ENCODE measurements around the gene SFSWAP. TPM values are rescaled to one million over a fixed set of nuclear protein-coding genes. Genes with fewer than 3 reads are reported as not detected.

SFSWAP gene
- polyA plus RNA-seq, 2 donors, result 20.8 to 27.9 TPM

- H3K4me1 ChIP-seq (ENCODE audit: control insufficient read depth in 2 of 2, insufficient read depth in 2 of 2, low read length in 1 of 2), result no peaks in the 10 kb centered on the region
- no peak overlapping the region for H3K4me3 ChIP-seq (ENCODE audit: low read depth in 1 of 2, low read length in 2 of 2)
- H3K9me3 ChIP-seq (ENCODE audit: control insufficient read depth in 2 of 2, insufficient read depth in 1 of 2, low read depth in 1 of 2, low read length in 1 of 2), result peaks cover 0 to 4% of the 10 kb centered on the region in 2 donors
- no peak overlapping the region for H3K27ac ChIP-seq (ENCODE audit: low read depth in 2 of 2, low read length in 1 of 2)
- no peaks in the 10 kb centered on the region for H3K27me3 ChIP-seq (ENCODE audit: control insufficient read depth in 1 of 2, insufficient read depth in 2 of 2, low read length in 2 of 2)
- peaks cover 6 to 34% of the 10 kb centered on the region in 2 donors for H3K36me3 ChIP-seq (ENCODE audit: control insufficient read depth in 2 of 2, insufficient read depth in 2 of 2, low read length in 1 of 2)
- 93 to 94% methylated on average over 16 to 17 of the region's 17 CpGs for WGBS, 2 donors
Observed at GRCh38 chr12:131787143-131787660, 76.3 kb downstream of the SFSWAP start.

GRCh38 chr12:131788070-131788469 lies 77.2 kb downstream of the SFSWAP start:
- H3K36me3 ChIP-seq (ENCODE audit: control insufficient read depth in 2 of 2, insufficient read depth in 2 of 2, low read length in 1 of 2), result peaks cover 6 to 34% of the 10 kb centered on the region in 2 donors
- H3K9me3 ChIP-seq (ENCODE audit: control insufficient read depth in 2 of 2, insufficient read depth in 1 of 2, low read depth in 1 of 2, low read length in 1 of 2), result peaks cover 0 to 4% of the 10 kb centered on the region in 2 donors
- no peaks in the 10 kb centered on the region for H3K27me3 ChIP-seq (ENCODE audit: control insufficient read depth in 1 of 2, insufficient read depth in 2 of 2, low read length in 2 of 2)
- 91 to 92% methylated on average over 11 of the region's 11 CpGs for WGBS, 2 donors
- H3K27ac ChIP-seq (ENCODE audit: low read depth in 2 of 2, low read length in 1 of 2), result no peak overlapping the region
- no peaks in the 10 kb centered on the region for H3K4me1 ChIP-seq (ENCODE audit: control insufficient read depth in 2 of 2, insufficient read depth in 2 of 2, low read length in 1 of 2)
- no peak overlapping the region for H3K4me3 ChIP-seq (ENCODE audit: low read depth in 1 of 2, low read length in 2 of 2)

GRCh38 chr12:131789638-131790037 lies 78.7 kb downstream of the SFSWAP start:
- WGBS, 2 donors, result 93 to 96% methylated on average over 12 of the region's 12 CpGs
- Histone ChIP-seq H3K4me1 (ENCODE audit: control insufficient read depth in 2 of 2, insufficient read depth in 2 of 2, low read length in 1 of 2) (no peaks in the 10 kb centered on the region), H3K27ac (ENCODE audit: low read depth in 2 of 2, low read length in 1 of 2) (no peak overlapping the region), H3K4me3 (ENCODE audit: low read depth in 1 of 2, low read length in 2 of 2) (no peak overlapping the region), H3K27me3 (ENCODE audit: control insufficient read depth in 1 of 2, insufficient read depth in 2 of 2, low read length in 2 of 2) (no peaks in the 10 kb centered on the region), H3K36me3 (ENCODE audit: control insufficient read depth in 2 of 2, insufficient read depth in 2 of 2, low read length in 1 of 2) (peaks cover 6 to 37% of the 10 kb centered on the region in 2 donors), H3K9me3 (ENCODE audit: control insufficient read depth in 2 of 2, insufficient read depth in 1 of 2, low read depth in 1 of 2, low read length in 1 of 2) (peaks cover 0 to 4% of the 10 kb centered on the region in 2 donors)

- no peak overlapping the region for H3K27ac ChIP-seq (ENCODE audit: low read depth in 2 of 2, low read length in 1 of 2)
- H3K9me3 ChIP-seq (ENCODE audit: control insufficient read depth in 2 of 2, insufficient read depth in 1 of 2, low read depth in 1 of 2, low read length in 1 of 2), result peaks cover 0 to 4% of the 10 kb centered on the region in 2 donors
- H3K36me3 ChIP-seq (ENCODE audit: control insufficient read depth in 2 of 2, insufficient read depth in 2 of 2, low read length in 1 of 2), result peaks cover 6 to 31% of the 10 kb centered on the region in 2 donors
- no peaks in the 10 kb centered on the region for H3K27me3 ChIP-seq (ENCODE audit: control insufficient read depth in 1 of 2, insufficient read depth in 2 of 2, low read length in 2 of 2)
- H3K4me3 ChIP-seq (ENCODE audit: low read depth in 1 of 2, low read length in 2 of 2), result no peak overlapping the region
- WGBS, 2 donors, result 75 to 85% methylated on average over 19 of the region's 19 CpGs
- H3K4me1 ChIP-seq (ENCODE audit: control insufficient read depth in 2 of 2, insufficient read depth in 2 of 2, low read length in 1 of 2), result peaks cover 3 to 13% of the 10 kb centered on the region in 2 donors
Observed at GRCh38 chr12:131793243-131794022, 82.5 kb downstream of the SFSWAP start.

GRCh38 chr12:131794061-131794460 lies 83.2 kb downstream of the SFSWAP start:
- 94 to 95% methylated on average over 7 of the region's 7 CpGs for WGBS, 2 donors
- H3K9me3 ChIP-seq (ENCODE audit: control insufficient read depth in 2 of 2, insufficient read depth in 1 of 2, low read depth in 1 of 2, low read length in 1 of 2), result peaks cover 0 to 4% of the 10 kb centered on the region in 2 donors
- H3K27me3 ChIP-seq (ENCODE audit: control insufficient read depth in 1 of 2, insufficient read depth in 2 of 2, low read length in 2 of 2), result no peaks in the 10 kb centered on the region
- H3K4me3 ChIP-seq (ENCODE audit: low read depth in 1 of 2, low read length in 2 of 2), result no peak overlapping the region
- H3K27ac ChIP-seq (ENCODE audit: low read depth in 2 of 2, low read length in 1 of 2), result no peak overlapping the region
- H3K4me1 ChIP-seq (ENCODE audit: control insufficient read depth in 2 of 2, insufficient read depth in 2 of 2, low read length in 1 of 2), result peaks cover 3 to 13% of the 10 kb centered on the region in 2 donors
- H3K36me3 ChIP-seq (ENCODE audit: control insufficient read depth in 2 of 2, insufficient read depth in 2 of 2, low read length in 1 of 2), result peaks cover 6 to 34% of the 10 kb centered on the region in 2 donors

- Histone ChIP-seq H3K27ac (ENCODE audit: low read depth in 2 of 2, low read length in 1 of 2) (no peak overlapping the region), H3K36me3 (ENCODE audit: control insufficient read depth in 2 of 2, insufficient read depth in 2 of 2, low read length in 1 of 2) (peaks cover 6 to 35% of the 10 kb centered on the region in 2 donors), H3K4me1 (ENCODE audit: control insufficient read depth in 2 of 2, insufficient read depth in 2 of 2, low read length in 1 of 2) (peaks cover 3 to 13% of the 10 kb centered on the region in 2 donors), H3K27me3 (ENCODE audit: control insufficient read depth in 1 of 2, insufficient read depth in 2 of 2, low read length in 2 of 2) (no peaks in the 10 kb centered on the region), H3K4me3 (ENCODE audit: low read depth in 1 of 2, low read length in 2 of 2) (no peak overlapping the region), H3K9me3 (ENCODE audit: control insufficient read depth in 2 of 2, insufficient read depth in 1 of 2, low read depth in 1 of 2, low read length in 1 of 2) (peaks cover 0 to 4% of the 10 kb centered on the region in 2 donors)
- WGBS, 2 donors, result 79 to 88% methylated on average over 10 of the region's 10 CpGs
Observed at GRCh38 chr12:131794573-131794972, 83.7 kb downstream of the SFSWAP start.

- H3K9me3 ChIP-seq (ENCODE audit: control insufficient read depth in 2 of 2, insufficient read depth in 1 of 2, low read depth in 1 of 2, low read length in 1 of 2), result peaks cover 0 to 4% of the 10 kb centered on the region in 2 donors
- WGBS, 2 donors, result 53 to 66% methylated on average over 14 of the region's 14 CpGs
- H3K27ac ChIP-seq (ENCODE audit: low read depth in 2 of 2, low read length in 1 of 2), result peak overlapping the region in 1 of 2 donors; percentile 29
- peaks cover 5 to 13% of the 10 kb centered on the region in 2 donors for H3K4me1 ChIP-seq (ENCODE audit: control insufficient read depth in 2 of 2, insufficient read depth in 2 of 2, low read length in 1 of 2)
- H3K4me3 ChIP-seq (ENCODE audit: low read depth in 1 of 2, low read length in 2 of 2), result no peak overlapping the region
- peaks cover 6 to 37% of the 10 kb centered on the region in 2 donors for H3K36me3 ChIP-seq (ENCODE audit: control insufficient read depth in 2 of 2, insufficient read depth in 2 of 2, low read length in 1 of 2)
- no peaks in the 10 kb centered on the region for H3K27me3 ChIP-seq (ENCODE audit: control insufficient read depth in 1 of 2, insufficient read depth in 2 of 2, low read length in 2 of 2)
Observed at GRCh38 chr12:131795064-131795463, 84.2 kb downstream of the SFSWAP start.

GRCh38 chr12:131795690-131796410 lies 85.0 kb downstream of the SFSWAP start:
- no peak overlapping the region for H3K4me3 ChIP-seq (ENCODE audit: low read depth in 1 of 2, low read length in 2 of 2)
- no peaks in the 10 kb centered on the region for H3K27me3 ChIP-seq (ENCODE audit: control insufficient read depth in 1 of 2, insufficient read depth in 2 of 2, low read length in 2 of 2)
- peaks cover 0 to 4% of the 10 kb centered on the region in 2 donors for H3K9me3 ChIP-seq (ENCODE audit: control insufficient read depth in 2 of 2, insufficient read depth in 1 of 2, low read depth in 1 of 2, low read length in 1 of 2)
- whole genome bisulfite sequencing, 2 donors, result 50 to 59% methylated on average over 11 to 13 of the region's 15 CpGs
- no peak overlapping the region for H3K27ac ChIP-seq (ENCODE audit: low read depth in 2 of 2, low read length in 1 of 2)
- H3K4me1 ChIP-seq (ENCODE audit: control insufficient read depth in 2 of 2, insufficient read depth in 2 of 2, low read length in 1 of 2), result peaks cover 5 to 13% of the 10 kb centered on the region in 2 donors
- H3K36me3 ChIP-seq (ENCODE audit: control insufficient read depth in 2 of 2, insufficient read depth in 2 of 2, low read length in 1 of 2), result peaks cover 6 to 42% of the 10 kb centered on the region in 2 donors

- Histone ChIP-seq H3K9me3 (ENCODE audit: control insufficient read depth in 2 of 2, insufficient read depth in 1 of 2, low read depth in 1 of 2, low read length in 1 of 2) (peaks cover 0 to 4% of the 10 kb centered on the region in 2 donors), H3K4me1 (ENCODE audit: control insufficient read depth in 2 of 2, insufficient read depth in 2 of 2, low read length in 1 of 2) (peaks cover 5 to 13% of the 10 kb centered on the region in 2 donors), H3K27ac (ENCODE audit: low read depth in 2 of 2, low read length in 1 of 2) (no peak overlapping the region), H3K27me3 (ENCODE audit: control insufficient read depth in 1 of 2, insufficient read depth in 2 of 2, low read length in 2 of 2) (no peaks in the 10 kb centered on the region), H3K36me3 (ENCODE audit: control insufficient read depth in 2 of 2, insufficient read depth in 2 of 2, low read length in 1 of 2) (peaks cover 6 to 42% of the 10 kb centered on the region in 2 donors), H3K4me3 (ENCODE audit: low read depth in 1 of 2, low read length in 2 of 2) (no peak overlapping the region)
- 83% methylated on average over 6 of the region's 6 CpGs for WGBS, 2 donors
Observed at GRCh38 chr12:131796411-131796736, 85.5 kb downstream of the SFSWAP start.

Data from esophagus (tissue), 2 donors.